ENCODE data around the gene LARGE1.
A peak's percentile ranks its signal among the peaks of the same experiment; 100 is the strongest.

LARGE1 gene

DNA sequence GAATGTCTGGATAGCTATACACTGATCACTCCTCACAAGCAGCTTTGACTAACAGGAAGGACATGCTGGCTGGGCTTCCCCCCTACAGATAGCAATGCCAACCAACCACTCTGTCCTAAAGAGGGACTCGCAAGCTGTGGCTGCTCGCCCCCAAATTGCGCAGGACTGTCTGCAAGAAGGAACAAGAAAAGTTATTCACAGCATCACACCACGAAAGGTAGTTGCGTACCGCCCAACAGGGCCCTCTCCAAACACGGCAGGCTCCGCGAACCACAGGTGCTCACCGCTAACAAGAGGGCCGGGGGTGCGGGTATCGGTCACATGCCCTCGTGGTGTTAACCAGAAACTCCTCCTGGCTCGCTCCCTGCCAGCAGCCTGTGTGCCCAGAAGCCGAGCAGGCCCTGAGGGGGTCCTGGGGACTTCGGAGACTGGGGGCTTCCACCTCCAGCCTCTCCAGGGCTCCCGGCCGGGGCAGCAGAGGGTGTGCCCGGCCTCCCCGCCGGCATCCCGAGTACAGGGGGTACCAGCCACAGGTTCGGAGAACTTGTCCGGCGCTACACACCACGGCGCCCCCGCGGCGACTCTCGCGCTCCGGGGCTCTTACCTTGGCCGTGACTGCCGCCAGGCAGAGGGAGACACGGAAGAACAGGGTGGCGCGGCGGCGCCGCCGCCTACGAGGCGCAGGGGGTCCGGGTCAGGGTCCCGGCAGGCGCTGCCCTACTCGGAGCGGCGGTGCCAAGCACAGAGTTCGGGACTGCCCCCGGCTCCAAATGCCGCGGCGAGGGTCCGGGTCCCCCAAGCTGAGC is 682 bp downstream of the LARGE1 start:
- no peaks in the 10 kb centered on the region for H3K36me3 ChIP-seq (replicated peaks)
- peak overlapping the region; percentile 59 for H3K4me3 ChIP-seq (ENCODE audit: low read depth, low read length)
- no peak overlapping the region for H3K27ac ChIP-seq
- H3K27me3 ChIP-seq (replicated peaks), result no peaks in the 10 kb centered on the region
- in situ Hi-C loops (cut with HindIII; ENCODE audit: low pct_ligation_motif_present, low sequenced_read_pairs), result no loop called here
- DNase-seq, result no peak
- TF ChIP-seq CTCF (IDR thresholded peaks at IDR 0.05; ENCODE audit: low read depth, low read length, missing control alignments), result no peak

- Histone ChIP-seq H3K36me3 (replicated peaks) (no peaks in the 10 kb centered on the region), H3K4me3 (ENCODE audit: low read depth, low read length) (peak overlapping the region; percentile 59), H3K27ac (no peak overlapping the region), H3K27me3 (replicated peaks) (no peaks in the 10 kb centered on the region)
- TF ChIP-seq CTCF (IDR thresholded peaks at IDR 0.05; ENCODE audit: low read depth, low read length, missing control alignments), result no peak
- in situ Hi-C loops (cut with HindIII; ENCODE audit: low pct_ligation_motif_present, low sequenced_read_pairs), result no loop called here
- no peak for DNase-seq
Observed at GRCh38 chr22:33918676-33919365, 1.5 kb downstream of the LARGE1 start.

DNA sequence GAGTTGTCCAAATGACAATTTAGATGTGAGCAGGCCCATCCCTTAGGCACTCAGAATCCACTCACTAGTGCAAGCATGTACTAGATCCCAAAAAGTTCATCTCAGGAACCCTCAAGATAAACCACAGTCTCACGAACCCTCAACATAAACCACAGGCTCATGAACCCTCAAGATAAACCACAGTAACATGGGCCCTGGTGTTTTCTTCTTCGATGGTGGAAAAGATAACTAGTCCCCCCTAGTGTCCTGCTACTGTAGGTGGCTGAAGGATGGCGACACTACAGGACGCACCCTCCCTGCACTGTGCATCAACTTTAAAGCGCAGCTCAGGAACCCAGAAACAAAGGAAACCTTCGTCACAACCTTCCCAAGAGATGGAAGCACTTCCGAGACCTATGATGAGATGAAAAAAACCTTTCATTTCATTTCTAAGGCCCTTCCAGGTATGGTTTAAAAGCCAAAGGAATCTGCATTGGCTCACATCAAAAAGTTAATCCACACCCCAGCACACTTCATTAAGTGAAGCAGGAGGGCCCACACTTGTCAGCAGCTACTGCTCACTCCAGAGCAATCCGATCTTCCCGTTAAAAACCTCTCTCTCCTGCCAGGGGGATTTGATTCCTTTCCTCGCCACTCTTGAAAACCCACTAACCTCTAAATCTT is 2.4 kb downstream of the LARGE1 start:
- Histone ChIP-seq H3K36me3 (replicated peaks) (no peaks in the 10 kb centered on the region), H3K27ac (no peak overlapping the region), H3K4me3 (ENCODE audit: low read depth, low read length) (no peak overlapping the region), H3K27me3 (replicated peaks) (no peaks in the 10 kb centered on the region)
- DNase-seq, result no peak
- in situ Hi-C loops (cut with HindIII; ENCODE audit: low pct_ligation_motif_present, low sequenced_read_pairs), result no loop called here
- TF ChIP-seq CTCF (IDR thresholded peaks at IDR 0.05; ENCODE audit: low read depth, low read length, missing control alignments), result peak; percentile 57

DNA sequence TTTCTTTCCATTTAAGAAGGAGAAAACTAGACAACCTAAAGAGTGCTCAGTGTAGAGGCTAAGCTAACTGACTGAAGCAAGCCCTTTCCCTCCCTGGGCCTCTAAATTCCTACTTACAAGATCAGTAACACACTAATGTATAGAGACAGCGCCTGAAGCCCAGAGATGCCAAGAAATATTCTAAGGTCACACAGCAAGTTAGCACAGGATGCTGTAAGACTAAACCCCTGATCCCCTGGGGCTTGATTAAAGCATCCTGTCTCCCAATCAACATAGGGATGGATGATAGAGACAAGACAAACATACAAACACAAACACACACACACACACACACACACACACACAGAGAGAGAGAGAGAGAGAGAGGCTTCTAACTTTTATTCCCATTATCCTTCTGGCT is 5.6 kb downstream of the LARGE1 start:
- no peaks in the 10 kb centered on the region for H3K27me3 ChIP-seq (replicated peaks)
- no peak for TF ChIP-seq CTCF (IDR thresholded peaks at IDR 0.05; ENCODE audit: low read depth, low read length, missing control alignments)
- no peak overlapping the region for H3K4me3 ChIP-seq (ENCODE audit: low read depth, low read length)
- H3K27ac ChIP-seq, result no peak overlapping the region
- no peaks in the 10 kb centered on the region for H3K36me3 ChIP-seq (replicated peaks)
- no peak for DNase-seq
- in situ Hi-C loops (cut with HindIII; ENCODE audit: low pct_ligation_motif_present, low sequenced_read_pairs), result no loop called here

- in situ Hi-C loops (cut with HindIII; ENCODE audit: low pct_ligation_motif_present, low sequenced_read_pairs), result no loop called here
Observed at GRCh38 chr22:33914131-33914530, 6.1 kb downstream of the LARGE1 start.

More at GRCh38 chr22:33914131-33914530, 6.1 kb downstream of the LARGE1 start:
- no peaks in the 10 kb centered on the region for H3K36me3 ChIP-seq (replicated peaks)
- no peak overlapping the region for H3K27ac ChIP-seq
- H3K4me3 ChIP-seq (ENCODE audit: low read depth, low read length), result no peak overlapping the region
- TF ChIP-seq CTCF (IDR thresholded peaks at IDR 0.05; ENCODE audit: low read depth, low read length, missing control alignments), result no peak
- H3K27me3 ChIP-seq (replicated peaks), result no peaks in the 10 kb centered on the region
- no peak for DNase-seq

All from brain microvascular endothelial cell (primary cell).